Loucy (cell line): ENCODE data around the gene CUX1.

Experiments
- H2AFZ ChIP-seq: fragments of 200-600 bp; sonication (generic); 2 replicates; pipeline ENCODE4 v1.6.0; 2016; ENCODE audit warnings: antibody characterized with exemption, mild to moderate bottlenecking, low read length, moderate library complexity
- H3F3A ChIP-seq: fragments of 200-600 bp; 2 replicates; pipeline ENCODE4 v1.6.0; 2016; ENCODE audit warnings: antibody characterized with exemption, low read depth, mild to moderate bottlenecking
- H3K27me3 ChIP-seq: fragments of 200-600 bp; sonication (generic); 2 replicates; pipeline ENCODE4 v1.6.1; 2014; ENCODE audit warnings: low read length, mild to moderate bottlenecking; ENCODE audit not compliant: insufficient read depth, poor library complexity, severe bottlenecking
- H3K36me3 ChIP-seq: fragments of 200-600 bp; sonication (generic); 2 replicates; pipeline ENCODE4 v1.6.1; 2016; ENCODE audit warnings: low read length; ENCODE audit not compliant: insufficient read depth
- H3K4me1 ChIP-seq: fragments of 200-600 bp; sonication (generic); 2 replicates; pipeline ENCODE4 v1.5.1; 2014; ENCODE audit warnings: low read length, mild to moderate bottlenecking; ENCODE audit not compliant: insufficient read depth, poor library complexity, severe bottlenecking
- H3K4me2 ChIP-seq: fragments of 200-600 bp; sonication (generic); 2 replicates; pipeline ENCODE4 v1.6.0; 2014; ENCODE audit warnings: antibody characterized with exemption, low read length, low read depth, mild to moderate bottlenecking; ENCODE audit not compliant: poor library complexity, severe bottlenecking
- H3K4me3 ChIP-seq: fragments of 200-600 bp; sonication (generic); 2 replicates; pipeline ENCODE4 v1.5.1; 2014; ENCODE audit warnings: low read length, mild to moderate bottlenecking, mixed read lengths; ENCODE audit not compliant: poor library complexity, severe bottlenecking
- H3K79me2 ChIP-seq: fragments of 200-600 bp; sonication (generic); 2 replicates; pipeline ENCODE4 v1.6.1; 2014; ENCODE audit warnings: low read length; ENCODE audit not compliant: insufficient read depth
- H3K9ac ChIP-seq: fragments of 200-600 bp; sonication (generic); 2 replicates; pipeline ENCODE4 v1.6.0; 2014; ENCODE audit warnings: mild to moderate bottlenecking, low read depth, low read length, moderate library complexity; ENCODE audit not compliant: poor library complexity, severe bottlenecking
- H3K9me2 ChIP-seq: fragments of 200-600 bp; sonication (generic); replicated peaks from 2 replicates; pipeline ENCODE4 v1.6.1; 2016; ENCODE audit warnings: low read depth, low read length, mixed read lengths
- H3K9me3 ChIP-seq: fragments of 200-600 bp; sonication (generic); 2 replicates; pipeline ENCODE4 v1.6.1; 2014; ENCODE audit warnings: mild to moderate bottlenecking, antibody characterized with exemption, low read length, low read depth; ENCODE audit not compliant: insufficient read depth
- H4K20me1 ChIP-seq: fragments of 200-600 bp; sonication (generic); 2 replicates; pipeline ENCODE4 v1.6.0; 2014; ENCODE audit warnings: antibody characterized with exemption, low read length, mild to moderate bottlenecking; ENCODE audit not compliant: insufficient read depth, poor library complexity, severe bottlenecking
- EZH2phosphoT487 ChIP-seq: fragments of 200-600 bp; IDR thresholded peaks from 2 replicates; pipeline ENCODE4 v1.6.1; 2018; ENCODE audit warnings: antibody characterized with exemption, mild to moderate bottlenecking, moderate library complexity, borderline replicate concordance
- TF ChIP-seq, protein P1 (sequence below): fragments of 200-600 bp; sonication (generic); conservative IDR thresholded peaks from 2 replicates; pipeline ENCODE4 v1.5.1; 2014; ENCODE audit warnings: mild to moderate bottlenecking, antibody characterized with exemption, low read length

CUX1 gene

DNA sequence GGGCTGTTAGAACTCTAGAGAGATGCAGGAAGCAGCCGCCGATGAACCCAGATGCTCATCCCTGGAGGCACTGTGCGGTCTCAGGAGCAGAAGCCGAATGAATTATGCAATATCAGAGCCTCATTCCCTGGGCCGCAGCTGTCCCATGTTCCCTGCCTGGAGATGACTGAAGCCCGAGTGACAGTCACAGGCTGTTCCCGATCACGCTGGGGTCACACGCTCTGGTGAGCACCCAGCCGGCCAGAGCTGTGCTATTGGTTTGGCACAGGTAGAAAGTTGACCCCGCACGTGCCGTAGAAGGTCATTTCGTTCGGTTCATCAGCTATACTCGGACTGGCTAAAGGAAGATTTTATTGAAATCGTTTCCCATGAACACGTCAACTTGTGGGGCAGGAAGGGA, 328.7 kb downstream of the CUX1 start:
- Histone ChIP-seq H3K9me2 (no peaks in the 10 kb centered on the region), H3K9ac (no peak overlapping the region), H3K4me3 (no peak overlapping the region), H3K36me3 (peaks cover 5% of the 10 kb centered on the region; the same call in 1 of the 2 replicates), H4K20me1 (no peaks in the 10 kb centered on the region), H3F3A (no peaks in the 10 kb centered on the region), H3K79me2 (no peaks in the 10 kb centered on the region), H3K4me2 (no peak overlapping the region), H3K27me3 (no peaks in the 10 kb centered on the region), H2AFZ (no peak overlapping the region), H3K9me3 (no peaks in the 10 kb centered on the region), H3K4me1 (peaks cover 4% of the 10 kb centered on the region)
- TF ChIP-seq, protein P1, sequence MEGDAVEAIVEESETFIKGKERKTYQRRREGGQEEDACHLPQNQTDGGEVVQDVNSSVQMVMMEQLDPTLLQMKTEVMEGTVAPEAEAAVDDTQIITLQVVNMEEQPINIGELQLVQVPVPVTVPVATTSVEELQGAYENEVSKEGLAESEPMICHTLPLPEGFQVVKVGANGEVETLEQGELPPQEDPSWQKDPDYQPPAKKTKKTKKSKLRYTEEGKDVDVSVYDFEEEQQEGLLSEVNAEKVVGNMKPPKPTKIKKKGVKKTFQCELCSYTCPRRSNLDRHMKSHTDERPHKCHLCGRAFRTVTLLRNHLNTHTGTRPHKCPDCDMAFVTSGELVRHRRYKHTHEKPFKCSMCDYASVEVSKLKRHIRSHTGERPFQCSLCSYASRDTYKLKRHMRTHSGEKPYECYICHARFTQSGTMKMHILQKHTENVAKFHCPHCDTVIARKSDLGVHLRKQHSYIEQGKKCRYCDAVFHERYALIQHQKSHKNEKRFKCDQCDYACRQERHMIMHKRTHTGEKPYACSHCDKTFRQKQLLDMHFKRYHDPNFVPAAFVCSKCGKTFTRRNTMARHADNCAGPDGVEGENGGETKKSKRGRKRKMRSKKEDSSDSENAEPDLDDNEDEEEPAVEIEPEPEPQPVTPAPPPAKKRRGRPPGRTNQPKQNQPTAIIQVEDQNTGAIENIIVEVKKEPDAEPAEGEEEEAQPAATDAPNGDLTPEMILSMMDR, result no peak
- no peak for TF ChIP-seq EZH2phosphoT487

DNA sequence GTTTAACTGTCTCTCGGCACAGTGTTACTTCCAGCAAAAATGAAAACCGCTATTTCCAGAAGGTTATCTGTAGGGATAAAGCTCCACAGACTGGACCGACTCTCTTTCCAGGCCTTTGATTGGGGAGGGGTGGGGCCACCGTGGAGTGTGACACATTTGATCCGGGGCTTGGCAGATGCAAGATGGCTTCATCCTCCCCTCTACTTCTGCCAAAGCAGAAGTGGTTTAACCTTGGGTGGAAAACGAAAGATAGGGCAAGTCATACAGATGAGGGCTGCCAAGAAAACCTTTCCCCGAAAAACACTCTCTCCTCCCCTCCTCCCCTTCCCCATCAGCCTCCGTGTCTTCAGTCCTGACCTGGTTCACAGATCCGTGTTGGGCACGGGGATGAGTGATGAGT, 329.6 kb downstream of the CUX1 start:
- Histone ChIP-seq H3K4me1 (no peaks in the 10 kb centered on the region), H3K27me3 (no peaks in the 10 kb centered on the region), H3K4me2 (no peak overlapping the region), H3K36me3 (peaks cover 5% of the 10 kb centered on the region; the same call in 1 of the 2 replicates), H3K79me2 (no peaks in the 10 kb centered on the region), H3K9ac (no peak overlapping the region), H2AFZ (no peak overlapping the region), H4K20me1 (no peaks in the 10 kb centered on the region), H3K9me2 (no peaks in the 10 kb centered on the region), H3K4me3 (no peak overlapping the region), H3K9me3 (no peaks in the 10 kb centered on the region), H3F3A (no peaks in the 10 kb centered on the region)
- TF ChIP-seq, protein P1, result no peak

DNA sequence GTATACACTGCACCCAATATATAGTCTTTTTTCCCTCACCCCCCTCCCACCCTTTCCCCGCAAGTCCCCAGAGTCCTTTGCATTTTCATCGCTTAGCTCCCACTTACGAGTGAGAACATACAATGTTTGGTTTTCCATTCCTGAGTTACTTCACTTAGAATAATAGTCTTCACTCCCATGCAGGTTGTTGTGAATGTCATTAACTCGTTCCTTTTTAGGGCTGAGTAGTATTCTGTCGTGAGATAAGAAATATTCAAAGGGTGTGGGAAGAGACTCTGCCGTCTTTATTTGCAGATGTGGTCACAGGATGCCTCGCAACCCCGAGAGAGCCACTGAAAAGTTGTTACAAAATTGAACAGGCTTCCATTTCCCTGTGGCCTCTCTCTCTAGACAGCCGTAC, 331.4 kb downstream of the CUX1 start:
- H3K36me3 ChIP-seq, result peaks cover 18% of the 10 kb centered on the region; the same call in 1 of the 2 replicates
- H3K9me3 ChIP-seq, result no peaks in the 10 kb centered on the region
- H3K9me2 ChIP-seq, result no peaks in the 10 kb centered on the region
- no peaks in the 10 kb centered on the region for H4K20me1 ChIP-seq
- H3K9ac ChIP-seq, result no peak overlapping the region
- no peaks in the 10 kb centered on the region for H3K27me3 ChIP-seq
- H3K4me3 ChIP-seq, result no peak overlapping the region
- TF ChIP-seq, protein P1, result no peak
- no peak for TF ChIP-seq EZH2phosphoT487
- no peak overlapping the region for H3K4me2 ChIP-seq
- no peaks in the 10 kb centered on the region for H3K4me1 ChIP-seq
- H3K79me2 ChIP-seq, result no peaks in the 10 kb centered on the region
- H3F3A ChIP-seq, result no peaks in the 10 kb centered on the region
- H2AFZ ChIP-seq, result no peak overlapping the region
